Measurements from ENCODE around the gene LTK. TPM values are rescaled to one million over a fixed set of nuclear protein-coding genes. Genes with fewer than 3 reads are reported as not detected.
"Not testable (repeated sequence)": the region's sequence is repeated elsewhere in the genome, so short reads cannot be mapped to it uniquely, and the experiment has no call there.

LTK gene
- total RNA-seq, 1 donor from 2014 or later: not detected

- FAIRE-seq: no peak
- DNase-seq (ENCODE audit: low spot score in 2 of 2): no peak
Measured at GRCh38 chr15:41482110-41482877, 31.3 kb downstream of the LTK start.

DNA sequence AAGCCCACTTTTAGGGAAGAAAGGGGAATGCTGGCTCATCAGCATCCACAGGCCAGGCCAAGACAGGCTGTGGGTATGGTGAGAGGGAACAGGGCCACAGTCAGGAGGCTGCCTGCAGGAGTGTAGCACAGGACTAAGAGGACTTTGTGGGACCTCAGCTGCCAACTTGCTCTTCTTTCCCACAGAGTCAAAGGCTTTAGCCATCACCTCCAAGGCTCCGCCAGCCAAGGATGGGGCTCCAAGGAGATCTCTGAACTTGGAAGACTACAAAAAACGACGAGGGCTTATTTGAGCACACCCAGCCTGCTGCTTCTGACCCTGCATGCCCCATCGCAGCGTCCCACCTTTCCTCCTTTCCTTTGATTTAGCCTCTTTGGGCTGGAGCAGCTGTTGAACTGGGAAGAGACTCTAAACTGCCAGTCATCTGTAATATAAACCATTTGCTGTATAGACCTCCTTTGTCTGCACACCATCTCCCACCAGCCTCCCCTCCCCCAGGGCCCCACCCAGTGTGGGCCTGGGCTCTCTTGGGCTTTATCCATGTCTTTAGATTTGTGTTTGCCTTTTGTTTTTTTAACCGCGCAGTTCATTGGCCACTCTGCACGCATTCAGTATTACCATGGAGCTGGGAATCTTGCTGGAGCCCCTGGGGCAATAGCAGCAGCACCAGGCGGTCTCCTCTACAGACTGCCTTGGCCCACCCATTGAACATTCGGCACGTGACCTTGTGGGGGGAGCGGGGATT lies 33.1 kb downstream of the LTK start:
- DNase-seq (ENCODE audit: low spot score in 2 of 2): no peak
- FAIRE-seq: no peak

DNA sequence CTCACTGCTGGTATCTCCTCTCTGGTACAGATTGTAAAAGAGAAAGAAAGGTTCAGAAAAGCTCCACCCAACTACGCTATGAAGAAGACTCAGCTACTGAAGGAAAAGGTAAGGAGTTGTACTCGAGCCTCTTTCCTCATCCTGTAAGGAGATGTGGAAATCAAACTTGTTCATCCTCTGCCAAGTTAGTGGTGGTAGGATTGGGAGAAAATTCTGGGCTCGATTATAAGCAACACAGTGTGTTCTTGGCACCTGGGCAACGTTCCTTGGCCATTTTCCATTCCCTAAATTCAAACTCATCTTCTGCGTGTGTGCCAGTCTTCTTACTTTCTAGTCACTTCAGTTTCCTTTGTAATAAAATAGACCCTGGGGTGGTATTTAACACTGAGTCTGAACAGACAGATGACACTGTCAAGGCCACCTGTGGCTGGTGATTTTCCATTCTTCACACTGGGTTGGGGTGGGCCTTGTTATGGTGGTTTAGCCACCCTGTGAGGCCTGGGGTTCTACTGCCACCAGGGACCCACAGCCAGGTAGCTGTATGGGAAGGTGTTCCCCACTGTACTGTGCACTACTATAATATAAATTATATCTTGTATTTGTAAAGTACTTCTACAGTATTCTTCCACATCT lies 37.1 kb downstream of the LTK start:
- no peak for DNase-seq (ENCODE audit: low spot score in 2 of 2)
- no peak for FAIRE-seq

- DNase-seq (ENCODE audit: low spot score in 2 of 2) (no peak), FAIRE-seq (no peak)
Measured at GRCh38 chr15:41474941-41475340, 38.7 kb downstream of the LTK start.

DNA sequence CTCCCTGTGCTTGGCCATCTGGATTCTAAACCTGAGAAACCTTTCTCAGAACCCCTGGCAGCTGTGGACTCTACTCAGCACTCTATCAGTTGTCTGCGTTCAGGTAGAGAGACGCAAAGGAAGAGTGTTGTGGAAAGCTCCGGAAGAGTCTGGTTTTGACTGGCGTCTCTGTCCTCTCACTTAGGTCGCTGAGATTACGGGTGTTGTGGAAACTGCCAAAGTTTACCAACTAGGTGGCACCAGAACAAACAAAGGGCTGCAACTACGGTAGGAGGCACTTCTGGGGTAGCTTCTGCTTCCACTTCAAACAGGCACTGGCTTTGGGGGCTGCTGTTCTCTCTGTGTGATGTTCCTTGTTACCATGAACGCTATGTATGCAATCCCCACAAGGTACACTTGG lies 39.2 kb downstream of the LTK start:
- DNase-seq (ENCODE audit: low spot score in 2 of 2) (no peak), FAIRE-seq (no peak)

DNA sequence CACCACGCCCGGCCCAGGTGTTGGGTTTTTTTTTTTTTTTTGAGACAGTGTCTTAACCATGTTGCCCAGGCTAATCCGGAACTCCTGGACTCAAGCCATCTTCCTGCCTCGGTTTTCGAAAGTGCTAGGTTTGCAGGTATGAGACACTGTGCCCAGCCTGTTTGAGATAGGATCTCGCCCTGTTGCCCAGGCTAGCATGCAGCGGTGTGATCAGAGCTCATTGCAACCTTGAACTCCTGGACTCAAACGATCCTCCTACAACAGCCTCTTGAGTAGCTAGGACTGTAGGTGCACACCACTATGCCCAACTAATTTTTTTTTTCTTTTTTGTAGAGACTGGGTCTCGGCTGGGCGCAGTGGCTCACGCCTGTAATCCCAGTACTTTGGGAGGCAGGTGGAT lies 40.2 kb downstream of the LTK start:
- DNase-seq (ENCODE audit: low spot score in 2 of 2) (no peak), FAIRE-seq (no peak)

DNA sequence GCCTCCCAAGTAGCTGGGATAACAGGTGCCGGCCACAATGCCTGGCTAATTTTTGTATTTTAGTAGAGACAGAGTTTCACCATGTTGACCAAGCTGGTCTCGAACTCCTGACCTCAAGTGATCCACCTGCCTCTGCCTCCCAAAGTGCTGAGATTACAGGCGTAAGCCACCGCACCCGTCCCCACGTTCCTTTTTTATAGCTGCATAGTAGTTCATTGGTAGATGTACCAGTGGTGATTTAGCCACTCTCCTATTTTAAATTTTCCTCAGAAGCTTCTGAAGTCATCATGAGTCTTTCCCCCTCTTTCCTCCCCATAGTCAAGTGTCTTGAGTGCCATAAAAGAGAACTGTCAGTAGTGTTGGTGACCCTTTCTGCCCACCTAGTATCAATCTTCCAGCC lies 44.0 kb downstream of the LTK start:
- FAIRE-seq: not testable (repeated sequence)

DNA sequence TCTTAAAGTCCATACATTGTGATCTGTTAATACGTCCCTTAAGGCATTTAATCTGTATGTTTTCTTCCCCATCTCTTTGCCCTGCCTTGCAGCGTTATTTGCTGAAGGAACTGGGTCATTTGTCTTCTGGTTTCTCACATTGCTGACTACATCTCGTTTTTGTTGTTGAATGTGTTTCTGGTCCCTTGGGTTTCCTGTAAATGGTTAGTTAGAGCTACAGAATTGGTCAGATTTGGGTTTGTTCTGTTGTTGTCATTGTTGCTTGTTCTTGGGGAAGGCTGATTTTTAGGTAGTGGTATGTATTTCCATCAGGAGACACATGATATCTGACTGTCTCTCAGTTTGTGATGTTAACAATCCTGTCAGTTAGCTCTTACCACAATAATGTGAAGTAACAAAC lies 46.9 kb downstream of the LTK start:
- DNase-seq (ENCODE audit: low spot score in 2 of 2): no peak
- no peak for FAIRE-seq

More for the DNA sequence above, 44.0 kb downstream of the LTK start:
- not testable (repeated sequence) for DNase-seq (ENCODE audit: low spot score in 2 of 2)

DNA sequence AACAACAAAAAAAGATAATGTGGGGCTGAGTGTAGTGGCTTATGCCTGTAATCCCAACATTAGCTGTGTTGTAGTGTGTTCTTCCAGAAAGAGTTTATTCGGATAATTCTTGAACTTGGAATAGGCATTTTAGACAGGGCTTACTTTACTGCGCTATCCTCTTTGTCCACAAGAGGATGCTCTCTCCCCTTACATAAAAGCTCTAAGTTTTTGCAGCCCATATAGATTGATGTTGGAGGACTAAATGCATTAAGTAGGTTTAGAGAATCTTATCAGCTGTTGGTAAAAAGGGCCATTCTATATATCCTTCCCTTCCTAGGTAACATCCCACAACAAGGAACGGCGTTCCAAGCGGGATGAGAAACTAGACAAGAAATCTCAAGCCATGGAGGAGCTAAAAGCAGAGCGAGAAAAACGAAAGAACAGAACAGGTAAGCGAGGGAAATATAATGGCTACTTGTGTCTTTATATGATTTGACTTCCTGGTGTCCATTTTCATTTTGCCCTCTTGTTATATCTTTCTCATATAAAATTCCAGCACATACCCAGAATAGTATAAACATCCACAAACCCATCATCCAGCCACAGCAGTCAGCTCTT lies 47.7 kb downstream of the LTK start:
- DNase-seq (ENCODE audit: low spot score in 2 of 2) (no peak), FAIRE-seq (no peak)

GRCh38 chr15:41464889-41465580 lies 48.6 kb downstream of the LTK start:
- no peak for FAIRE-seq
- DNase-seq (ENCODE audit: low spot score in 2 of 2): no peak

- FAIRE-seq (no peak), DNase-seq (ENCODE audit: low spot score in 2 of 2) (no peak)
Measured at GRCh38 chr15:41462084-41462795, 51.4 kb downstream of the LTK start.

Other genes with a start within 250 kb of the LTK start
- 2.4 TPM for gene OIP5, start 181.2 kb downstream of the LTK start, total RNA-seq
- 22.8 TPM for gene NUSAP1, start 180.9 kb downstream of the LTK start, total RNA-seq
- 28.5 TPM for gene NDUFAF1, start 111.3 kb downstream of the LTK start, total RNA-seq
- 56.3 TPM for gene RTF1, start 96.7 kb downstream of the LTK start, total RNA-seq
- 1.6 TPM for gene ITPKA, start 20.0 kb downstream of the LTK start, total RNA-seq
- 11.8 TPM for gene RPAP1, start 30.4 kb upstream of the LTK start, total RNA-seq
- 22.4 TPM for gene TYRO3, start 45.4 kb upstream of the LTK start, total RNA-seq
- gene MGA, start 146.6 kb upstream of the LTK start, total RNA-seq: 81.9 TPM

Measured in frontal cortex (tissue), 4 donors.